Measurements from ENCODE around the gene CFAP119. TPM values are rescaled to one million over a fixed set of nuclear protein-coding genes. Genes with fewer than 3 reads are reported as not detected.
"Not testable (repeated sequence)": the region's sequence is repeated elsewhere in the genome, so short reads cannot be mapped to it uniquely, and the experiment has no call there.

Gene CFAP119
- polyA plus RNA-seq (ENCODE audit: insufficient read length in 12 of 12) = 1 to 10 TPM in 9 of 12 donors, under 1 TPM in 1, not detected in 2; 0.94 to 3.9 (median 2.0) TPM
- long read RNA-seq, donor 1, partial matches to known transcripts = 0 of 2 reads
- long read RNA-seq, donor 1, other reads (novel, unspliced or antisense) = 0 of 2 reads
- long read RNA-seq, donor 2 = 0 reads
- long read RNA-seq, donor 3 = 0 reads
- long read RNA-seq, donor 4 = 0 reads
- long read RNA-seq, donor 5 = 0 reads
- long read RNA-seq, donor 6 = 0 reads
- long read RNA-seq, donor 7 = 0 reads
- long read RNA-seq, donor 8, partial matches to known transcripts = 0 of 2 reads
- long read RNA-seq, donor 8, other reads (novel, unspliced or antisense) = 0 of 2 reads
- long read RNA-seq, donor 9 = 0 reads
- long read RNA-seq, donor 10 = 0 reads
- long read RNA-seq, donor 11 = 0 reads

GRCh38 chr16:30761928-30762902, at the start of gene CFAP119, which contains the start of gene RNF40:
TSS of gene CFAP119 (minus strand) at chr16:30762062. CDS start at chr16:30761748, 314 bp downstream.
TSS of gene RNF40 (plus strand) at chr16:30762322. CDS start at chr16:30762546, 224 bp downstream.
- DNase-seq = peak; percentile 99

- not testable (repeated sequence) for DNase-seq
These were observed 47.8 kb upstream of the CFAP119 start for GRCh38 chr16:30809675-30810074.

DNA sequence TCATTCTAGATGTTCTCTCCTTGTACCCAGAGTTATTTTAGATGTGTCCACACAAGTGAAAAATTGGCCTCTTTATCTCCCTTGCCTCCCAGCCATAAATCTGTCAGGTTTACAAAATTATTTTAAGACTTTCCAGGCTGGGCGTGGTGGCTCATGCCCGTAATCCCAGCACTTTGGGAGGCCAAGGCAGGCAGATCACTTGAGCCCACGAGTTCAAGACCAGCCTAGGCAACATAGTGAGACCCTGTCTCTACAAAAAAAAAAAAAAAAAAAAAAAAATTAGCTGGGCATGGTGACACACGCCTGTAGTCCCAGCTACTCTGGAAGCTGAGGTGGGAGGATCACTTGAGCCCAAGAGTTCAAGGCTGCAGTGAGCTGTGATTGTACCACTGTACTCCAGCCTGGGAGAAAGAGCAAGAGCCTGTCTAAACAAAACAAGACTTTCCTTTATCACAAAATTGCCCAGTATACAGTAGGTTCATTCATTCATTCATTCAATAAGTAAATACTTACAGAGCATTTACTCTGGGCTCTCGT, 47.1 kb upstream of the CFAP119 start:
- DNase-seq = not testable (repeated sequence)

DNA sequence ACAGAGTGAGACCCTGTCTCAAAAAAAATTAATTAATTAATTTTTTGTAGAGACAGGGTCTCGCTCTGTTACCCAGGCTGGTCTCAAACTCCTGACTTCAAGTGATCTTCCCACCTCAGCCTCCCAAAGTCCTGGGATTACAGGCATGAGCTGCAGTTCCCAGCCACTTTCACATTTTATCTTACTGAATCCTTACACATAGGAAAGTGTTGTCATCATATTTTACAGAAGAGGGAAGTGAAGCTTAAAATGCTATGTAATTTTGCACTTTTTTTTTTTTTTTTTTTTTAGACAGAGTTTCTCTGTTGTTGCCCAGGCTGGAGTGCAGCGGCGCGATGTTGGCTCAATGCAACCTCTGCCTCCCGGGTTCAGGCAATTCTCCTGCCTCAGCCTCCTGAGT, 46.3 kb upstream of the CFAP119 start:
- DNase-seq = no peak

DNA sequence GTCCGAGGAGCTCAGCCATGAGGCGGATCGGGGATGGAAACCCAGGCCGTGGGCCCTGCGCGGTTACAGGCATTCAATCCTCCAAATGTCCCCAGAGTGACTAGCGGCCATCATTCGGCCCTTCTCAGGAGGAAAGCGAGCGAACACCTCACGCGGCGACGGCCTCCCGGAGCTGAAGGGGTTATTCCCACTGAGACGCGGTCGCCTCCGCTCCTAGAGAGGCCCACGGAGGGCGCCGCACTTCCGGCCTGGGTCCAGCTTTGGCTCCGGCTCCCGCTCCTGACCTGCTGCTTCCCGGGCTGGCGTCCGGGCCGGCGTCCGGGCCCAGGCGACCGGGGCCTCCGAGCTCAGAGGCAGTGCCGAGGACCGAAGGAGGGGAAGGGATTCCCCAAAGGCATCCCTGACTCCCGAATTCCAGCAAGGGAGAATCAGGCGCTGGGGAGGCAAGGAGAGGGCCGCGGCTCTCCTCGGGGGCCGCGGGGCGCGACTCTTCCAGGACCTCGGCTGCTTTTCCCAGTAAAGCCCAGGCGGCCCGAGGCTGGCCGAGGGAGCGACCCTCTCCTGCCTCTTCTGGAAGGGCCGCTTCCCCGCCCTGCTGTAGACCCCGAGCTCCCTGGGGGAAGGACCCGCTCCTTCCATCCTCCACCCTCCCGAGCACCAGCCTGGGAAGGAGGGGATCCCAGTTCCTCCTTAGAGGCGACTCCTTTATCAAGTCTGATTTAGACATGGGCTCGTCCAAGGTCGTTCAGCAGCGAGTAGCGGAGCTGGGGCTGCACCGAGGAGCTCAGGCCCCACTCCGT, 43.7 kb upstream of the CFAP119 start:
- peak; percentile 90 for DNase-seq

DNA sequence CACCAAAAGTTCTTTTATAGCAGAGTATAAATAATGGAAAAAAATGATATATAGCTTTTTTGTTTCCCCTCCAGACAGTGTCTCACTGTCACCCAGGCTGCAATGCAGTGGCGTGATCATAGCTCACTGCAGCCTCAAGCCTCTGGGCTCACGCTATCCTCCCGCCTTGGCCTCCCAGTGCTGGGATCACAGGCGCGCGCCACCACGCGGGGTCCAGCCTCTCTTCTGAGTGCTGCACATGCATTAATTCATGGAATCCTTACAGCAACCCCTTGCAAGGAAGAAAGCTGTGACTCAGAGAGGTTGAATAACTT, 43.2 kb upstream of the CFAP119 start:
- no peak for DNase-seq

DNA sequence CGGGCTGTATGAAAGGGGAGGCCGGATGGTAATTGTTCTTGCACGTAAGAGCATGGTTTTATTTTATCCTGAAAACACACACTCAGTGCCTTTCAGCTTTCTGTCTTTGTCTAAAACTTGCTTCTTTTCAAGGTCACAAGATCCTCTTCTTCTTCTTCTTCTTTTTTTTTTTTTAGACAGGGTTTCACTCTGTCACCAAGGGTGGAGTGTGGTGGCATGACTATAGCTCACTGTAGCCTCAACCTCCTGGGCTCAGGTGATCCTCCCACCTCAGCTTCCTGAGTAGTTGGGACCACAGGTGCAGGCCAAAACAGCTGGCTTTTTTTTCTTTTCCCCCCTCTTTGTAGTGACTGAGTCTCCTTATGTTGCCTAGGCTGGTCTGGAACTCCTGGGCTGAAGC, 41.1 kb upstream of the CFAP119 start:
- no peak for DNase-seq

- no peak for DNase-seq
These were observed 35.9 kb upstream of the CFAP119 start for GRCh38 chr16:30797670-30798309.

- no peak for DNase-seq
These were observed 32.8 kb upstream of the CFAP119 start for GRCh38 chr16:30794634-30795033.

DNA sequence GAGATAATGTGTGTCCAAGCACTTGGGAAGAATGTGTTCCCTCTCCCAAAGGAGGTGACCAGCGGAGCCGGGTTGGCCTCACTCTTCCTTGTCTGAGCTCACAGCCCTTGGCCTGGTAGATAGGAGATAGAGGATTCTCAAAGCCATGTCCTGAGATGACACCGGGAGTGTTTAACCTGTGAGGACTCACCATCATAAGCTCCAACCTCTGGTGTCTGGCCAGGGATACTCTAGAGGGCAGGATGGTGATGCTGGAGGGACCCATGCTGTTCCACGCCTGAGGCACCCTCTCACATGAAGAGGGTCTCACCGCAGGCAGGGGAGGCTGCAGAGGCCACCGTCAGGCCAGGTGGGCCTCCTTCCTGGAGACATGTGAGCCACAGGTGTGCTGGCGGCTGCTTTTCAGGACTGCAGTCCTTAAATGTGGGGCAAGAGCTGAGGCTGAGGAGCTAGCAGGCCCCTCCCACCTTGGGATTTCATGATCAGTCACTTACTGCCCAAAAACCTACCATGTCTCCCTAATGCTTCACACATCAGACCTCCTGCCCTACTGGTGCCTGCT, 31.7 kb upstream of the CFAP119 start:
- no peak for DNase-seq

GRCh38 chr16:30787613-30788378, 25.9 kb upstream of the CFAP119 start:
- DNase-seq = no peak

DNA sequence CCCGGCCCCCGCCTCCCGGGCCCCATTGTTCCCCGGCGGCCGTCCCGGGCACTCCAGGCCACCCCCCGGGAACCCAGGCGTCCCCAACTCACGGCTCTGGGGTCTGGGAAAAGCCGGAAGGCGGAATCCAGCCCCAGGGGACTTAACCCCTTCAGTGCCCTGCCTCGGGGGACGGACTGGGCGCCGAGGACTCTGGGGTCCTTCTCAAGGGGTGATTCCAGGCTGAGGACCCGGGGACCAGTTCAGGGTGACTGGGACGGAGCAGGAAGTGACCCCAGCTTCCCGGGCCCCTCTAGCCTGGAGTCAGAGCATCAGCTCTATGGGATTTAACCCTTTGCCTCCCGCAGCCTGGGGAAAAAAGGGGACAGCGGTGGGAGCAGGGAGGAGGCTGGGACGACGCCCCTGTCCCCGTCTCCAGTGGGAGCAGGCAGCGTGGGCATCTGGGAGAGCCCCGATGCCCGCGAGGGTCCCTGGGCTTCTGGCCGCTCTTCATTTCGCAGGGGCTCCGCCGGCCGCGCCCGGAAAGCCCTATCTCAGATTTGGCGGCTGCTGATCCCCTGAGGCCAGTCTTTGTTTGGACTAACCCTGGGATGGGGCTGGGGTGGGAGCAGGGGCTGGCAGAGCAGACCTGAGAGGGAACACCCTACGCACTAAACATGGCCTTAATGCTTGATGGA, 25.2 kb upstream of the CFAP119 start, which contains the start of gene ZNF629:
ZNF629 (minus strand) TSS at position 270 of the 677 bp plus-strand sequence. CDS start 2,723 bp downstream, outside the sequence.
- DNase-seq = peak; percentile 86

GRCh38 chr16:30786115-30786935, 24.5 kb upstream of the CFAP119 start:
- DNase-seq = no peak

GRCh38 chr16:30785126-30786106, 23.6 kb upstream of the CFAP119 start:
- DNase-seq = no peak

DNA sequence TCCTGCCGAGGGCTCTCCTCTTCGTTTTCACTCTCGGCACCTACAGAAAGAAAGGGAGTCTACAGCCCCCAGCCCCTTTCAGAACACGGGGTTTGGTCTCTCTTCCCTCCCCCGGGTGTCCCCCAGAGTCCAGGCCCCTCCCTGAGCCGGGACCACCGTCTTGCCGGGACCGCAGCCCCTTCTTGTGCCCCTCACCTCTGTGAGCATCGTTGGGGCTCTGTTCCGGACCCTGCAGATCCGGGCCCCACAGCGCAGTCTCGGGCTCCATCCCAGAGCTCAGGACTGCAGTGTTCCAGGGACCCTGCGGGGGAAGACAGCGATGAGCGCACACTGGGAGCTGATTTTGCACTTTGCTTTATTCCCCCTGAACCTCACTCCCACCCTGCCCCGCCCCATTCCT, 22.4 kb upstream of the CFAP119 start:
- DNase-seq = no peak

DNA sequence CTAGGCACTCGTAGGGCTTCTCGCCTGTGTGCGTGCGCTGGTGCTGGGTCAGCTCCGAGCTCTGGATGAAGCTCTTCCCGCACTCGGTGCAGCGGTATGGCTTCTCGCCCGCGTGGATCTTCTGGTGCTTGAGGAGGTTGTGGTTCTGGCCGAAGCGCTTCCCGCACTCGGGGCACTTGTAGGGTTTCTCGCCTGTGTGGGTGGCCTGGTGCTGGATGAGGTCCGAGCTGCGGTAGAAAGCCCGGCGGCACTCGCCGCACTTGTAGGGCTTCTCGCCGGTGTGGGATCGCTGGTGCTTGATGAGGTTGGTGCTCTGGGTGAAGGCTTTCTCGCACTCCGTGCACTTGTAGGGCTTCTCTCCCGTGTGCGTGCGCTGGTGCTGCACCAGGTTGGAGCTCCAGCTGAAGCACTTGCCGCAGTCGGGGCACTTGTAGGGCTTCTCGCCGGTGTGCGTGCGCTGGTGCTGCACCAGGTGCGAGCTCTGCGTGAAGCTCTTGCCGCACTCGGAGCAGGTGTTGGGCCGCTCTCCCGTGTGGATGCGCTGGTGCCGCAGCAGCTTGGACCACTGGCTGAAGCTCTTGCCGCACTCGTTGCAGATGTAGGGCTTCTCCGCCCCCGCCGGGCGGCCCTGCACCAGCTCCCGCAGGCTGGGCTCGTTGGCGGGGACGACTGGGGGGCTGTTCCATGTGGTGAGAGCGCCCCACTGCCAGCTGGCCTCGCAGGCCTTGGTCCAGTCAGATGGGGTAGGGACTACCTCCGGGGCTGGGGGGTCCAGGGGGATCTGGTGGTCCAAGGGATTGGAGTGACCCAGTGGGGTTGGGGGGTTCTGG, 21.6 kb upstream of the CFAP119 start:
- DNase-seq = no peak
